ENCODE results near the gene PCDH18. TPM values are rescaled to one million over a fixed set of nuclear protein-coding genes. Genes with fewer than 3 reads are reported as not detected.

PCDH18 gene
- total RNA-seq, 1 donor from 2014 or later, result 6.4 TPM

DNA sequence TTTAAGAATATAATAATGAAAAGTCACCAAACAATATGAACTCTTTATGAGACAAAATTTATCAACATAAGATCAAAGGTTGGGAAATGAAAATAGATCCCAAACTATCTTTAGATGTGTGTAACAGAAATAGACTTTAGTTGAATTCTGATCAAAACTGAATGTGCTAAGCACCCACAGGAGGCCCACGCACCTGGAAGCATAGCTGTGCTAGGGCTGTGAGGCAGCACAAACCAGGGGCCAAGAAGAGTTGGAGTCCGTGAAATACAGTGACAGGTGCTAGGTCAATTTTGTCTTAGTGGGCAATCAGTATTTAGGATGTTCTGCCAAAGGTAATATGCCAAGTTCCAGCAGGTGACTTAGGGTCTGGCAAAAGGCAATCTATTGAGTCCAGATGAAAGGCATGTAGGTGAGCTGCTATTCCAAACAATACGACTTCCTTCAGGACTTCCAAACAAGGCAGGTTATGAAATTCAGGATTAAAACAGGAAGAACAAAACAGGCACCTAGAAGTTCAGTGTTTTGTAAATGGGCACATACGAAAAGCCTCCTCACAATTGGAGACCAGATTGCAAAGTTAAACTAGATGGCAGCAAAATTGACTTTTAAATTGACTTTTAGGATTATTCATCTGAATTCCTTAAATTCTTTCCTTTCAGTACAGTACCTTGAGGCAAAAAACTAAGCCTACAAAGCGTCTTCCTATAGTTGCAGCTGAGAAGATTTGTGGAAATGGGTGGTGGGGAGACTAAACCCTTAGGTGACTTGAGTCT lies 4.7 kb upstream of the PCDH18 start:
- no peak for TF ChIP-seq CTCF (IDR thresholded peaks at IDR 0.05; ENCODE audit: unreplicated experiment)
- Mint-ChIP-seq H3K27ac (no peak overlapping the region), H3K27me3 (no peaks in the 10 kb centered on the region), H3K36me3 (ENCODE audit: insufficient read depth) (no peaks in the 10 kb centered on the region), H3K4me3 (ENCODE audit: low read depth) (no peak overlapping the region), H3K9me3 (ENCODE audit: low read depth) (no peaks in the 10 kb centered on the region), H3K4me1 (ENCODE audit: low read depth) (no peaks in the 10 kb centered on the region)
- DNase-seq (ENCODE audit: low spot score, unreplicated experiment), result no peak

- DNase-seq (ENCODE audit: low spot score, unreplicated experiment), result no peak
- Mint-ChIP-seq H3K9me3 (ENCODE audit: low read depth) (no peaks in the 10 kb centered on the region), H3K27me3 (no peaks in the 10 kb centered on the region), H3K4me1 (ENCODE audit: low read depth) (peaks cover 1% of the 10 kb centered on the region), H3K4me3 (ENCODE audit: low read depth) (no peak overlapping the region), H3K27ac (no peak overlapping the region), H3K36me3 (ENCODE audit: insufficient read depth) (no peaks in the 10 kb centered on the region)
- TF ChIP-seq CTCF (IDR thresholded peaks at IDR 0.05; ENCODE audit: unreplicated experiment), result no peak
Measured at GRCh38 chr4:137535718-137536117, 3.4 kb upstream of the PCDH18 start.

DNA sequence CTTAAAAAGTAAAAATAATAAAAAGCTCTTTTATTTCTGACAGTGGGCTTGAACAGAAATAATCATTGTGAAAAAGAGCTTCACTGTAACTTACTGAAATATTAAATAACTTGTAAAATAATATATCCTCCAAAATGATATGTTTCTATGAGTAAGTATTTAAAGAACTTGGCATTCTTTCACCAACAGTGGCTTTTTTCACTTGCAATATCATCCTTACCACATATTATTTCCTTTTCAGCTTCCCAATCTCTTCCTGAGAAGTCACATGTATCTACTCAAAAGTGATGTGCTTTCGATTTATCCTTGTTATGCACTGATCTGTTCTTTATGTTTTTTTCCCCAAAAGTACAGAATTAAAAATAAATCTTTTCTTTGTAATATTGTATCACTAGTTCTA lies 2.2 kb upstream of the PCDH18 start:
- no peak overlapping the region for H3K27ac Mint-ChIP-seq
- peaks cover 4% of the 10 kb centered on the region for H3K4me1 Mint-ChIP-seq (ENCODE audit: low read depth)
- H3K4me3 Mint-ChIP-seq (ENCODE audit: low read depth), result no peak overlapping the region
- no peak for TF ChIP-seq CTCF (IDR thresholded peaks at IDR 0.05; ENCODE audit: unreplicated experiment)
- no peak for DNase-seq (ENCODE audit: low spot score, unreplicated experiment)
- H3K36me3 Mint-ChIP-seq (ENCODE audit: insufficient read depth), result no peaks in the 10 kb centered on the region
- no peaks in the 10 kb centered on the region for H3K27me3 Mint-ChIP-seq
- no peaks in the 10 kb centered on the region for H3K9me3 Mint-ChIP-seq (ENCODE audit: low read depth)

DNA sequence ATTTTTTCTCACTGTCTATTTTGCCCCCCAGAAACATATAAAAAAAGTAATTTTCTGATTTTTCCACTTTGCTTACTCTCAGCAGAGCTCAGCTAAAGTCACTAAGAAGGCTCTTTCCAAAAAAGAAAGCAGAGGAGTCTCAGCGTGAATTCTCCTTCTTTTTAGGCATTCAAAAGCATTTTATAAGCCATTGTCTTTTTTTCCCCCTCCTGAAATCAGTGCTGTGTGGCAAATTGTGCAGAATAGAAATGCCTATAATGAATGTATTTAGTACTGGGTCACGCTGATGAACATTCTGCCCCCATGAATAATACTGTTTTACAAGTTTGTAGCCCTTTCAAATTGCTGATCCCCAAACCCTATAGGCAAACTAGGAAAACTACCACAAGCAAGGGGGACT lies 1.6 kb upstream of the PCDH18 start:
- H3K9me3 Mint-ChIP-seq (ENCODE audit: low read depth), result no peaks in the 10 kb centered on the region
- H3K36me3 Mint-ChIP-seq (ENCODE audit: insufficient read depth), result no peaks in the 10 kb centered on the region
- H3K27me3 Mint-ChIP-seq, result no peaks in the 10 kb centered on the region
- no peak for TF ChIP-seq CTCF (IDR thresholded peaks at IDR 0.05; ENCODE audit: unreplicated experiment)
- DNase-seq (ENCODE audit: low spot score, unreplicated experiment), result no peak
- peaks cover 8% of the 10 kb centered on the region for H3K4me1 Mint-ChIP-seq (ENCODE audit: low read depth)
- H3K27ac Mint-ChIP-seq, result no peak overlapping the region
- H3K4me3 Mint-ChIP-seq (ENCODE audit: low read depth), result no peak overlapping the region

DNA sequence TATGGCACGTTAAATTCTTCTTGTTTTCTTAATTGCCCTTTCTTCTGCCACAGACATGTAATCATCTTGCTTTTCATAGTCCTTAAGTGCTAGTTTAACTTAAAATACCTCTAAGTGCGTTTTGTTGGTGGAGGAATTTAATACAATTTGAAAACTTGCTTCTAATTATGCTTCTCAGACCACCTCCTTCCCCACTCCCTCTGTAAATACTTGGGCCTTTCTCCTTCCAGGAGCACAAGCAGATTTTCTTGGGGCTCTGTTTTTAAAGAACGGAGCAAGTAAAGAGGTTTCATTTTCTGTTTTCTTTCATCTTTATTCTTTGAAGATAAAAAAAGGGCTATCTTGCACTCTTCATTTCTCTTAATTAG lies 559 bp upstream of the PCDH18 start:
- no peak overlapping the region for H3K4me3 Mint-ChIP-seq (ENCODE audit: low read depth)
- no peak for TF ChIP-seq CTCF (IDR thresholded peaks at IDR 0.05; ENCODE audit: unreplicated experiment)
- peaks cover 10% of the 10 kb centered on the region for H3K4me1 Mint-ChIP-seq (ENCODE audit: low read depth)
- peaks cover 5% of the 10 kb centered on the region for H3K36me3 Mint-ChIP-seq (ENCODE audit: insufficient read depth)
- H3K9me3 Mint-ChIP-seq (ENCODE audit: low read depth), result no peaks in the 10 kb centered on the region
- no peak overlapping the region for H3K27ac Mint-ChIP-seq
- DNase-seq (ENCODE audit: low spot score, unreplicated experiment), result no peak
- H3K27me3 Mint-ChIP-seq, result no peaks in the 10 kb centered on the region
